Activated CD4-positive, CD25-positive, alpha-beta regulatory T cell treated with anti-CD3 and anti-CD28 coated beads, Interleukin-2, amount 50 U/mL, for 72 hours (primary cell): Measurements from ENCODE around the gene RAG1.

ENCODE experiments used
- DNase-seq: peaks from one replicate; pipeline ENCODE4 v3.0.0; 2021

The RAG1 gene

DNA sequence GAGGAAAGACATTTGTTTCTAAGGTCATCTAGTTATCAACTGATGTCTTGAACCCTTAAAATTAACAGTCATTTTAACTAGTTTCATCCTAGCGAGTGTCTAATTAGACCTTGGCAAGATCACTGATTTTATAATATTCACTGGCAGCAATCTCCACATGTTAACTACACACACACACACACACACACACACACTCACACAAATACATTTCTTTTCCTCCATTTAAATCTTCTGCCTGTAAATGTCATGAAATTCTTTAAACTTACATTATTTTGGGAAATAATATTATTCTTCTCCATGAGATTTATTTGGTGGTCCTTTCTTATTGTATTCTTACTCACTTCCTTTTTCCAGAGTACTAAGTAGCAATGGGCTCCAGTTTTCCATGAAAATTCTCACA lies 23.6 kb downstream of the RAG1 start:
- DNase-seq = no peak

DNA sequence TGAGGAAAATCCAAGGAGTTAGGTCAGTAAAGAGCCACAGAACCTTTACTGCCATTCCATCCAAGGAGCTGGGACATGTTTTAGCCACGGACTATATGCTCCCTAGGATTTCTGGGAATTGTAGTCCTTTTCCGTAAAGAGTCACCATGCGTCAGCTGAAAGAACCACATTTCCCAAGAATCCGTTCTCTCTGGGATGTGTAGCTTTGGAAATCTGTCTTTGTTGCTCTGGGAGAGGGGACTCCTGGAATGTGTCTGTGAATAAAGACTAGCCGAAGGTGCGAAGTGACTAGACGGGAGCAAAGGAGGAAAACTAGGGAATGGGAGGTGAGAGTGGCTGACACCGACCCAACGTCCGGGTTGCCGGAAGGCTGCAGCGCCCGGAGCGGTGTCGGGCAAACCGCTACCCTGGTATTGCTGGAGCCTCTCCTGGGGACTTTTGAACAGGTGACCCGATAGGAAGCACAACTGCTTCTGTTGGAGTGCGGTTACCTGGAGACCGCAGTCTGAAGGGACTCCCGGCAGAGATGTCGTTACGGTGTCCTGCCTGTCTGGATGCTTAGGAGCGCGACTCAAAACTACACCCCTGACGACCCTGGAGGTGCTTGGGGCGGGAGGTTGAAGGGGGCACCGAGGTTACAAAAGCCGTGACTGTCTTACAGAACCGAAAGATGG lies 26.6 kb downstream of the RAG1 start, which contains the start of gene IFTAP:
Gene IFTAP (plus strand): TSS at position 187 of the 674 bp plus-strand sequence. CDS start 15,602 bp downstream, outside the sequence.
- no peak for DNase-seq

- no peak for DNase-seq
These were observed 29.1 kb downstream of the RAG1 start for GRCh38 chr11:36596880-36597279.

DNA sequence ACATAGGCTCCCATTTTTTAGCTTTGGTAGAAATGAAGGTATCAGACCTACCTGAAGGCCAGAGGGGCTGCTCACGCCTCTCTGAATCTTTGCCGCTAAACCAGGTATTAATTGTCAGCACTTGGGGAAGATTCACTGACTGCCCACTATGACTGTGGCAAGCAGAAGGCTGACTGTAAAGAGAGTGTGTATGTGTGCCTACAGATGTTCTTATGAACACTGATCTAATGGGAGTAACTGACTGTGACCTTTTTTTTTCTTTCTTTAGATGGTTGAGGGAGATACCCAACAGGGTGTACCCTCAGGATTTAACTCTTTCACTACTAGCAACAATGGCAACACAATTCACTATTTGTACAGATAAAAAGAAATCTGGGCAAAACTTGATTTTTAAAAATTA lies 30.2 kb downstream of the RAG1 start, which contains the start of gene RAG2:
Gene RAG2 (minus strand): TSS at position 186 of the 400 bp plus-strand sequence. CDS start 4,068 bp downstream, outside the sequence.
- DNase-seq = no peak

DNA sequence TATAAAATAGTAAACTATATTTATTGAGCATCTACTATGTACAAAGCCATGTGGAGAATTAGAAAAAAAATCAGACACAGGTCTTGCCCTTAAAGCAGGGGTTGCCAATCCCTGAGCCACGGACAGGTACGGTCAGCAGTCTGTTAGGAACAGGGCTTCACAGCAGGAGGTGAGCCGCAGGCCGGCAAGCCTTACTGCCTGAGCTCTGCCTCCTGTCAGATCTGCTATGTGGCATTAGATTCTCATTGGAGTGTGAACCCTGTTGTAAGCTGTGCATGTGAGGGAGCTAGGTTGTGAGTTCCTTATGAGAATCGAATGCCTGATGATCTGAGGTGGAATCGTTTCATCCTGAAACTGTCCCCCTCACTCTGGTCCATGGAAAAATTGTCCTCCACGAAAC lies 32.4 kb downstream of the RAG1 start:
- no peak for DNase-seq

GRCh38 chr11:36601155-36601554 lies 33.3 kb downstream of the RAG1 start:
- DNase-seq = no peak

GRCh38 chr11:36602135-36602534 lies 34.3 kb downstream of the RAG1 start:
- no peak for DNase-seq

DNA sequence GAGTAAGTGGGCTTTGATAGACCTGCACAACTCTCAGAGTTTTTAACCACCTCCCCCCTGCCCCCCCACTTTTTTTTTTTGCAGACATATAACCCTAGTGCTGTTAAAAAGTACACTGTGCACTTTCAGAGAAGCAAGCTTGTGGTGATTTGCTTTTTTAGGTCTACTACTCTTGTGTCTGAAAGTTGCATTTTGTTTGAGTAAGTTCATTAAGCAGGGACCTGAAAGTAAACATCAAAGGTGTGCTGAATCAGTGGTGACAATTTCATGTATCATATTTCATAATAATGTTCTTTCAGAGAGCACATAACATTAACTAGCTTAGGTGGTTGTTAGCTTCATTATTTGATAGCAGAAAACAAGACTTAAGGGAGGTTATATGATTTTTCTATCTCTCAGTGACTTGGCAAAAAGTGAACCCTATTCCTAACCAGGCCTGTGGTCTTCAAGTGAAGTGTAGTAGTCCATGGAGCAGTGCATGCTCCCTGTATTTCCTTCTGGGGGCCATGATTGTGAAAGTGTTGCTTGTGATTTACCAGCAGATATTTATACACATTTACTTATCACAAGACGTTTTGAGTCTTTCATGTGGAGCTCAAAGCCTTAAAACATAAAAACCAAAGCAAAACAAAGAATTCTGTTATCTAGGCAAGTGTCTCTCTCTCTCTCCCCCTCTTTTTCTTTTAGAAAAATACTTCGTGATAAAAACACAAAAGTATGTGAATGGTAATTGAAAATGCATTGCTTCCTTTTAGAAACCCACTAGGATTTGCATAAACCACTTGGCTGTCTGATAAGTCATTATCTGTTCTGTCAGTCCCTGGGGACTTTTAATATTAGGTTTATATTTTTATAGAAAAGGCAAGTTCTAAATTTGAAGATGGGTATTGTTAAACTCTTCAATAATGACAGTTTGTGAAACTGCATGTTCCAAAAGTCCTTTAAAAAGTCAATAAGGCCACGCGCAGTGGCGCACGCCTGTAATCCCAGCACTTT lies 37.7 kb downstream of the RAG1 start:
- DNase-seq = no peak

DNA sequence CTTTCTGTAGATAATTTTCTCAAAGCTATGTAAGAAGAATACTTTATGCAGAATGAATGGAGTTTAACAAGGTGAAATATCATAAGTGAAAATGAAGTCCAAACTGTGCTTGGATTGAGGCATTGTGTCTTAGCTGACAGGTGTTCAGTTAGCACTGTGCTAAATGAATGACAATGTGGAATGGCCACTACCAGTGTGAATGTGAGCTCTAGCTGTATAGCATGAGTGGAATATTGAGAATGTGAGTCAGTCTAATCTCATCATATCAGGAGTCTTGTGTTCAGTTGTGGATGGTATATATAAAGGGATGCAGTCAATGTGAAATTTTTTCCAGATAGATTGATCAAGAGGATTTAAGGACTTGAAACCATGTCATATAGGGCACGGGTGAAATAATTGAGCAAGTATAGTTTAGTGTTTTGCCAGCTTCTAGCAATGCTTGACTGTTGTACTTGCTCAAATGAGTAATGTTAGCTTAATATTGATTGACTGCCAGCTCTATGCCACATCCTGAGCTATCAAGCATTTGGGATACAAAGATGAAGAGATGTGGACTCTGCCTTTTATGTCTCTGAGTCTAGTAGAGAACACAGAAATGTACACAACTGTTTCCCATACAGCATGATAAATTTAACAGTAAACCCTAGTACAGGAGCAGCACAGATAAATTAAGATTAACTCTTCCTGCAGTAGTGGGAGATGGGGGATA lies 40.8 kb downstream of the RAG1 start:
- DNase-seq = no peak

GRCh38 chr11:36609383-36609782 lies 41.6 kb downstream of the RAG1 start:
- DNase-seq = no peak

DNA sequence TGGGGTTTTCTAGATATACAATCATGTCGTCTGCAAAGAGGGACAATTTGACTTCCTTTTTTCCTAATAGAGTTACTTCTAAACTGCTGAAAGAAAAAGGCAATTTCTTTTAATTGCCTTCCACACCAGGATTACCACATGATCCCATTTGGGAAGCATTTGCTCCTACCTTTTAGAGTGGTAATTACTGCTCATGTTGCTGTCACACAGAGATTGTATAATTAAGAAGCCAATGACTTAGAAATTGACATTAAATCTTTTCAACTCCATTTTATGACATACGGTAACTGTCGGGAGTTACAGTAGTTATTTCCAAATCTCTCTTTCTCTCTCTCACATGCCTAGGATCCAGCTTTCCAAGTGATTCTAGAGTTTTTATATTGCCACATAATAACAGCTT lies 48.0 kb downstream of the RAG1 start:
- DNase-seq = no peak

DNA sequence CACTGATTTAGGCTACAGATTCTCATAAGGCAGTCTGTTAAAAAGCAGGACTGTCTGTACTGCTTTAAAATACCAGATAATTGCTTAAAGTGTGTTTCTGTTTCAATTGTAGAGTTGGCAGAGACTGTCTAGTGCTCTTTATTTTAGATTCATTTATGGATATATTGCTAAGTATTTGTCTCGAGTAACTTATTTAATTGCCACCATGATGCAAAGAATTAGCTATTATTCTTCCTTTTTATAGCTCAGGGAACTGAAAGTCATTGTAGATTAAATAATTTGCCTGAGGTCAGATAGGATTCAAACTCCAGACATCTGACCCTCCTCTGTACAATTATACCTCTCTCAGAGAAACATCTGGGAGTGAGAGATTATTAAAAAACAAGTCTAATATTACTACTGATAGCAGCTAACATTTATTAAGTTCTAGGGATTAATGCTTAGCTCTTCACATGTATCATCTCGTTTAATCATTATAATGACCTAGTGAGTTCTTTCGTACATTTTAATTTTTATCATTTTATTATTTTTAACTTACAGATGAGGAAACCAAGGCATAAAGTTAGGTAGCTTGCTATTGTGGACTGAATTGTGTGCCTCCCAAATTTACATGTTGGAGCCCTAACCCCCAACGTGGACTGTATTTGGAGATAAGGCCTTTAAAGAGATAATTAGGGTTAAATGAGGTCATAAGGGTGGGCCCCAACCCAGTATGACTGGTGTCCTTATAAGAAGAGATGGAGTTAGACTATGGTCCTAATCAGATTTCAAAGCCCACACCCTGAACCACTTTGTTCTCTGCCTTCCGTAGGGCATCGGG lies 49.9 kb downstream of the RAG1 start:
- DNase-seq = no peak

GRCh38 chr11:36618363-36619047 lies 50.7 kb downstream of the RAG1 start:
- no peak for DNase-seq

GRCh38 chr11:36619502-36619901 lies 51.7 kb downstream of the RAG1 start:
- no peak for DNase-seq

GRCh38 chr11:36620246-36620645 lies 52.4 kb downstream of the RAG1 start:
- no peak for DNase-seq

DNA sequence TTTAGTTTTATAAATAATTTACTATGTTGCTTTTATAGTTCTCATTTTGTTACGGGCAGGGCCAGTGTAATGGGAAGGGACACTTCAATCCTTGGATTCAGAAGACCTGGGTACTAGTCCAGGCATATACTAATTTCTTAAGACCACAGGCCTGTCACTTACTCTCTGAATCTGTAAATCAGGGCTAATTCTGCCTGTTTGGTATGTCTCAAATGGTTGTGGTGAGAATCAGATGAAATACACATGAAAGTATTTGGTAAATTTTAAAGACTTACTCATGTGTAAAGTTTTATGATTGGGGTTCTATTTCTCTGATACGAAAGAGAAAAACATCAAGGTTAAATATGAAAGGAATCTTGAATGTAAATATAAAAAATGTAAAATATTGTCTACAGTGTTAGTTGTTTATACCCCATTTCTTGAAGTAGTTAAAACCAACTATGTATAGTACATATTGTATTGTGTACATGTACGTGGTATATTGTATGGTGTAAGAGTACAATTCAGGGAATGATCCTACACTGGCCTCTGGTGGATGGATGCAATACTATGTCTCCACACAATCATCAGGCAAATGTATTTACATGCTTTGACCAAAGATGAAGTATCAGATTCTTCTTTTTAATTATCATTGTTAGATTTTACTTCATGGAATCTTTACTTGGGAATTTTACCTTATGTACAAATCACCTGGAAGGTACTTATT lies 54.8 kb downstream of the RAG1 start:
- no peak for DNase-seq

- DNase-seq = no peak
These were observed 55.7 kb downstream of the RAG1 start for GRCh38 chr11:36623494-36623893.

DNA sequence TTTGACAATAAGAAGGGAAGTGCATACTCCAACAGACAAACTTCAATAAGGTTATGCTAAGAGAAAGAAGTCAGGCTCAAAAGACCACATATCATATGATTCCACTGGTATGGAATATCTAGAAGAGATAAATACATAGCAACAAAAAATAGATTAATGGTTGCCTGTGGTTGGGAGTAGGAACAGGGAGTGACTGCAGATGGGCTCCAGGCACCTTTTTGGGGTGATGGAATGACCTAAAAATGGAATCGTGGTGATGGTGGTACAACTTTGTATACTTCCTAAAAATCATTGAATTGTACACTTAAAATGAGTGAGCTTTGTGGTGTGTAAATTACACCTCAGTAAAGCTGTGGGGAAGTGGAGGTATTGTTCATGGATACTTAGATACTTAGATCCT lies 59.2 kb downstream of the RAG1 start:
- no peak for DNase-seq

DNA sequence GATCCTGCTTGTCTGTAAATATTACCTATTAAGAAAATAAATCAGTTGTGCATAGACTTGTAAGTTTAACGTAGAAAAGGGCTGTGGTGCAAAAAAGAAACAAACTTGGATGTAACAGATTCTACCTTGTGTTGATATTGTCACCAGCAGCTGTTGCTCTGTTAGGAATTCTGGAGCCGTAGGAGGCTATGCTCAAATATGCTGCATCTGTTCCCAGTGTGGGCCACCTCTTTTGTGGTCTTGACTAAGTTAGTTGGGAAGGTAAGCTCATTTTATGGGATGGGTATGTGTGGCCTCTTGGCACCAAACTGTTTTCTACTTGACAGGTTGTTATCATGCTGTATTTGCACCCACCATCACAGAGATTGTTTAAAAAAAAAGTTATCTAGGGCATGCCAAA lies 59.7 kb downstream of the RAG1 start:
- DNase-seq = no peak

GRCh38 chr11:36628141-36628540 lies 60.3 kb downstream of the RAG1 start:
- DNase-seq = no peak

- no peak for DNase-seq
These were observed 61.0 kb downstream of the RAG1 start for GRCh38 chr11:36628765-36629244.
